ENCODE measurements around the gene APOBEC2. TPM values are rescaled to one million over a fixed set of nuclear protein-coding genes. Genes with fewer than 3 reads are reported as not detected.

Gene APOBEC2
- polyA plus RNA-seq, 1 donor (not counting 4 experiments of a cell fraction or from before 2014, with no cell fraction given) = 0.05 TPM

- FAIRE-seq = no peak
Observed at GRCh38 chr6:41047306-41047705, 5.7 kb upstream of the APOBEC2 start.

GRCh38 chr6:41047745-41048732, 5.0 kb upstream of the APOBEC2 start:
- no peak overlapping the region for H3K27ac ChIP-seq (ENCODE audit: control insufficient read depth, insufficient read depth, low read length)
- dilution Hi-C loops (cut with MboI; ENCODE audit: extremely low pct_ligation_motif_present, low sequenced_read_pairs) = no loop called here
- H3K4me1 ChIP-seq (ENCODE audit: control insufficient read depth, extremely low read depth, insufficient read depth, low read length) = peaks cover 14% of the 10 kb centered on the region
- H3K27me3 ChIP-seq (ENCODE audit: control insufficient read depth, extremely low read depth, insufficient read depth, low read length) = no peaks in the 10 kb centered on the region
- no peak overlapping the region for H2AFZ ChIP-seq (ENCODE audit: control insufficient read depth, low read length)
- no peaks in the 10 kb centered on the region for H4K20me1 ChIP-seq (ENCODE audit: control insufficient read depth, extremely low read depth, insufficient read depth, low read length)
- DNase-seq (ENCODE audit: low read depth, low spot score) (no peak), FAIRE-seq (no peak)
- H3K4me3 ChIP-seq (ENCODE audit: control insufficient read depth in 2 of 3, extremely low read depth in 1 of 3, insufficient read depth in 2 of 3, low read depth in 1 of 3, low read length in 3 of 3) = no peak overlapping the region
- no peaks in the 10 kb centered on the region for H3K9me3 ChIP-seq (ENCODE audit: control insufficient read depth, low read depth, low read length)
- no peaks in the 10 kb centered on the region for H3K79me2 ChIP-seq (ENCODE audit: control insufficient read depth, insufficient read depth, low read length)
- no peaks in the 10 kb centered on the region for H3K36me3 ChIP-seq (ENCODE audit: control insufficient read depth in 2 of 2, extremely low read depth in 1 of 2, insufficient read depth in 2 of 2, low read length in 2 of 2)
- no peak for TF ChIP-seq CTCF (optimal IDR thresholded peaks at IDR 0.05 in 1 of 3, IDR thresholded peaks at IDR 0.05 in 1 of 3, conservative IDR thresholded peaks at IDR 0.05 in 1 of 3; ENCODE audit: extremely low read depth in 1 of 3, insufficient read depth in 2 of 3, low read length in 3 of 3)
- TF ChIP-seq EZH2 (IDR thresholded peaks at IDR 0.05; ENCODE audit: low read length) = no peak
- peak overlapping the region; percentile 12 for H3K4me2 ChIP-seq (ENCODE audit: control insufficient read depth, extremely low read depth, insufficient read depth, low read depth, low read length)
- no peaks in the 10 kb centered on the region for H3K9me1 ChIP-seq (ENCODE audit: control insufficient read depth, extremely low read depth, insufficient read depth, low read length)
- no peak overlapping the region for H3K9ac ChIP-seq (ENCODE audit: control insufficient read depth, extremely low read depth, insufficient read depth, low read length)

More at GRCh38 chr6:41047306-41047705, 5.7 kb upstream of the APOBEC2 start:
- no peak for DNase-seq (ENCODE audit: low read depth, low spot score)
- dilution Hi-C loops (cut with MboI; ENCODE audit: extremely low pct_ligation_motif_present, low sequenced_read_pairs) = no loop called here
- no peak overlapping the region for H3K9ac ChIP-seq (ENCODE audit: control insufficient read depth, extremely low read depth, insufficient read depth, low read length)
- no peak overlapping the region for H3K4me2 ChIP-seq (ENCODE audit: control insufficient read depth, extremely low read depth, insufficient read depth, low read depth, low read length)
- no peaks in the 10 kb centered on the region for H3K9me3 ChIP-seq (ENCODE audit: control insufficient read depth, low read depth, low read length)
- H3K9me1 ChIP-seq (ENCODE audit: control insufficient read depth, extremely low read depth, insufficient read depth, low read length) = no peaks in the 10 kb centered on the region
- H3K79me2 ChIP-seq (ENCODE audit: control insufficient read depth, insufficient read depth, low read length) = no peaks in the 10 kb centered on the region
- H2AFZ ChIP-seq (ENCODE audit: control insufficient read depth, low read length) = no peak overlapping the region
- H3K4me3 ChIP-seq (ENCODE audit: control insufficient read depth in 2 of 3, extremely low read depth in 1 of 3, insufficient read depth in 2 of 3, low read depth in 1 of 3, low read length in 3 of 3) = no peak overlapping the region
- TF ChIP-seq EZH2 (IDR thresholded peaks at IDR 0.05; ENCODE audit: low read length) (no peak), CTCF (optimal IDR thresholded peaks at IDR 0.05 in 1 of 3, IDR thresholded peaks at IDR 0.05 in 1 of 3, conservative IDR thresholded peaks at IDR 0.05 in 1 of 3; ENCODE audit: extremely low read depth in 1 of 3, insufficient read depth in 2 of 3, low read length in 3 of 3) (no peak)
- H4K20me1 ChIP-seq (ENCODE audit: control insufficient read depth, extremely low read depth, insufficient read depth, low read length) = no peaks in the 10 kb centered on the region
- no peaks in the 10 kb centered on the region for H3K36me3 ChIP-seq (ENCODE audit: control insufficient read depth in 2 of 2, extremely low read depth in 1 of 2, insufficient read depth in 2 of 2, low read length in 2 of 2)
- no peak overlapping the region for H3K27ac ChIP-seq (ENCODE audit: control insufficient read depth, insufficient read depth, low read length)
- peaks cover 14% of the 10 kb centered on the region for H3K4me1 ChIP-seq (ENCODE audit: control insufficient read depth, extremely low read depth, insufficient read depth, low read length)
- no peaks in the 10 kb centered on the region for H3K27me3 ChIP-seq (ENCODE audit: control insufficient read depth, extremely low read depth, insufficient read depth, low read length)
